ENCODE results near the gene WNT7A. TPM values are rescaled to one million over a fixed set of nuclear protein-coding genes. Genes with fewer than 3 reads are reported as not detected.

The WNT7A gene
- total and polyA plus RNA-seq, 8 donors: 0.35 TPM; not detected in 7

DNA sequence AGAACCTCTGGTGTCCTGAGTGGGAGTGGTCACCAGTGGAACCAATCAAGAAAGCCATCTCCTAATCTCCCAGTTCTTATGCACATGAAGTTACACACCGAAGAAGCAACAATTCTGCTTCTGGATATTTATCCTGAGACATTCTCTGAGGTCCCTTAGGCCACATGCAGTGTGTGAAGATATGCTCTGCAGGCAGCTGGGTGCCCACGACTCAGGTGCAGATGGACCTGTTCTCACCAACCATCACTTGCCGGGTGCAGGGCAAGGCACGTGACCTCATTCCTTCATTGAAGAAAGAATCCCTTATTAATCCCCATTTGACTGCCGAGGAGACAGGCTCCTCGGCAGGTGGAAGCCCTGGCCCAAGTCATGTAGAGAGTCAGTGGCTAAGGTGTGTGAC, 79.8 kb downstream of the WNT7A start:
- no peaks in the 10 kb centered on the region for H3K9me3 ChIP-seq
- WGBS, 5 donors: 69 to 85% (median 77%) methylated on average over 6 of the region's 6 CpGs
- TF ChIP-seq, protein P1, sequence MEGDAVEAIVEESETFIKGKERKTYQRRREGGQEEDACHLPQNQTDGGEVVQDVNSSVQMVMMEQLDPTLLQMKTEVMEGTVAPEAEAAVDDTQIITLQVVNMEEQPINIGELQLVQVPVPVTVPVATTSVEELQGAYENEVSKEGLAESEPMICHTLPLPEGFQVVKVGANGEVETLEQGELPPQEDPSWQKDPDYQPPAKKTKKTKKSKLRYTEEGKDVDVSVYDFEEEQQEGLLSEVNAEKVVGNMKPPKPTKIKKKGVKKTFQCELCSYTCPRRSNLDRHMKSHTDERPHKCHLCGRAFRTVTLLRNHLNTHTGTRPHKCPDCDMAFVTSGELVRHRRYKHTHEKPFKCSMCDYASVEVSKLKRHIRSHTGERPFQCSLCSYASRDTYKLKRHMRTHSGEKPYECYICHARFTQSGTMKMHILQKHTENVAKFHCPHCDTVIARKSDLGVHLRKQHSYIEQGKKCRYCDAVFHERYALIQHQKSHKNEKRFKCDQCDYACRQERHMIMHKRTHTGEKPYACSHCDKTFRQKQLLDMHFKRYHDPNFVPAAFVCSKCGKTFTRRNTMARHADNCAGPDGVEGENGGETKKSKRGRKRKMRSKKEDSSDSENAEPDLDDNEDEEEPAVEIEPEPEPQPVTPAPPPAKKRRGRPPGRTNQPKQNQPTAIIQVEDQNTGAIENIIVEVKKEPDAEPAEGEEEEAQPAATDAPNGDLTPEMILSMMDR (IDR thresholded peaks at IDR 0.05): no peak
- peaks cover 0 to 29% (median 7%) of the 10 kb centered on the region in 3 donors for H3K27me3 ChIP-seq
- no peaks in the 10 kb centered on the region for H3K36me3 ChIP-seq
- no peak overlapping the region for H3K4me3 ChIP-seq
- no peaks in the 10 kb centered on the region for H3K4me1 ChIP-seq
- peak in 1 of 2 donors; percentile 29 for DNase-seq
- intact Hi-C loops (cut with DNase I; ENCODE audit: low total_unique reads): no loop called here
- no peak overlapping the region for H3K27ac ChIP-seq

DNA sequence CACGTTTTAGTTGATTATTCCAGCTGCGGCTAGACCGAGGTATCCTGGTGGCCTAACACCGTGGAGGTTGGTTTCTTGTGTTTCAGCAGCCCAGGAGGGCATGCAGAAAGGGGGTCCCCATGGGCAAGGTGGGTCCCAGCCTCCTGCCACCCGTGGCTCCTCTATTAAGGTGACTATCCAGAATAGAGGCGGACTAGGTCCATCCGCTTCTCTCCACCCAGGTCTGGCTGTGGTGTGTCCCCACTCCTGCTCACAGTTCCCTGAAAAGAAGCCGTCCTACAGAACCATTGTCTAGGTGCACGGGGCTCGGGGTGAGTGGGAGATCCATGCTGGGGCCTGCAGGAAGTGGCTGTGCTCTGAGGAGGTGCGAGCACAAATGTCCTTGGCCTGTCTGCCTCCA, 81.5 kb downstream of the WNT7A start:
- Histone ChIP-seq H3K9me3 (no peaks in the 10 kb centered on the region), H3K36me3 (no peaks in the 10 kb centered on the region), H3K27me3 (peaks cover 0 to 46% (median 10%) of the 10 kb centered on the region in 3 donors), H3K4me3 (no peak overlapping the region), H3K4me1 (no peaks in the 10 kb centered on the region), H3K27ac (no peak overlapping the region)
- intact Hi-C loops (cut with DNase I; ENCODE audit: low total_unique reads): no loop called here
- TF ChIP-seq, protein P1 (IDR thresholded peaks at IDR 0.05): no peak
- TF ChIP-seq POLR2AphosphoS5 (IDR thresholded peaks at IDR 0.05): no peak
- TF ChIP-seq EP300 (IDR thresholded peaks at IDR 0.05): no peak
- no peak for TF ChIP-seq POLR2A (IDR thresholded peaks at IDR 0.05)
- WGBS, 5 donors: 79 to 86% (median 83%) methylated on average over 9 to 11 of the region's 11 CpGs
- no peak for DNase-seq

DNA sequence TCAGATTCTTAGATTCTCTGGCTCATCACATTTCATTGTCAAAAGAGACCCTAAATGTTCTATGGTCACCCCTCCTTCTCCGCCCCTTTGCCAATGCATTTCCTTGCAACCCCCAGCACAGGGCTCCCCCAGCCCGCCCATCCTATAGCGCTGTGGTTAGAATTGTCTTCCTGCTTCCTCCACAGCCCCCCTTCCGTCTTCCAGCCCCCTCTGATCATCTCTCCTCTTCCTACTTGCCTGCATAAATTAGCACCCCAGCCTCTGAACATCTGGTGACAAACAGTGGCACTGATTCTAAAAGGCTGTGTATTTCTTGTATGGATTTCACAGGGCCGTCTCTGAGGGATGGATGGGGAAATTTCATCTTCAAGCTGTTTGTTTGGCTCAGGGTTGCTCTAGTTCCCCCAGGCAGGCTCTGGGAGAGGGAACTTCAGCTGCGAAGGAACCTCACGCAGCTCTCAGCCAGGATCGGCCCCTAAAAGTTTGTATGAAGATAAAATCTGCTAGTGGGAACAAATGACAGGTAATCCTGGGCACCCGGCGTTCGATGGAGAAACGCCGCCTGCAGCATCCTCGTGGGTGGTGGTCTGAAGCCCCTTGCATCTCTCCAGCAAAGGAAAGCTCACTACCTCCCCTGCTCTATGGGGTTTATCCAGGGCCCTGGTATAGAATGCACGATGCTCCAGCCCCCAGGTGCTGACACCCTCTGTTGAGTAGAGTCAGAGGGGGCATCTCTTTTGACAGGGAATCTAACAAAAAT, 83.0 kb downstream of the WNT7A start:
- H3K27me3 ChIP-seq: peaks cover 0 to 61% (median 24%) of the 10 kb centered on the region in 3 donors
- H3K4me3 ChIP-seq: no peak overlapping the region
- no peaks in the 10 kb centered on the region for H3K36me3 ChIP-seq
- no peaks in the 10 kb centered on the region for H3K9me3 ChIP-seq
- intact Hi-C loops (cut with DNase I; ENCODE audit: low total_unique reads): no loop called here
- 51 to 69% (median 55%) methylated on average over 14 to 15 of the region's 15 CpGs for WGBS, 5 donors
- TF ChIP-seq POLR2AphosphoS5 (IDR thresholded peaks at IDR 0.05) (no peak), EP300 (IDR thresholded peaks at IDR 0.05) (no peak), POLR2A (IDR thresholded peaks at IDR 0.05) (no peak)
- TF ChIP-seq, protein P1 (IDR thresholded peaks at IDR 0.05): no peak
- no peak overlapping the region for H3K27ac ChIP-seq
- DNase-seq: no peak
- H3K4me1 ChIP-seq: no peaks in the 10 kb centered on the region

DNA sequence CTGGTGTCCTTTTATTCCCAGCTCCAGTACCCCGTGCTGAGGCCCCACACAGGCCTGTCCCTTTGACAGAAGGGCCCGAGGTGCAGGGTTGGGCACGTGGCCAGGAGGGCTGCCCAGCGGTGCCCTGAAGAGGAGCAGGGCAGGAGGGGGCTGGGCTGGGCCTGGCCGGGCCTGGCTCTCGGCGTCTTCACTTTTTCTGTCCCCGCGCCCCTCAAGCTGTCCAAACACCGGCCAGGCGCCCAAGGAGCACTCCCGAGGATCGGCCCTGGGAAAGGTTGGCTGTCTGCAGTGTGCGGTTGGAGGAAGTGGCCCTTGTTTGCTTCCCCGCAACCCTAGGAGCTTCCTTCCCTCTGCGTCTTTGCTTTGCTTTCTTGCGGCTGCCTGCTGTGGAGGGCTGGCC, 84.1 kb downstream of the WNT7A start:
- WGBS, 5 donors: 53 to 69% (median 65%) methylated on average over 11 to 17 of the region's 17 CpGs
- intact Hi-C loops (cut with DNase I; ENCODE audit: low total_unique reads): no loop called here
- Histone ChIP-seq H3K4me1 (no peaks in the 10 kb centered on the region), H3K27ac (no peak overlapping the region), H3K9me3 (no peaks in the 10 kb centered on the region), H3K4me3 (no peak overlapping the region), H3K36me3 (no peaks in the 10 kb centered on the region), H3K27me3 (peaks cover 0 to 72% (median 27%) of the 10 kb centered on the region in 3 donors)
- no peak for DNase-seq
- no peak for TF ChIP-seq POLR2AphosphoS5 (IDR thresholded peaks at IDR 0.05)
- TF ChIP-seq EP300 (IDR thresholded peaks at IDR 0.05): no peak
- TF ChIP-seq, protein P1 (IDR thresholded peaks at IDR 0.05): no peak
- no peak for TF ChIP-seq POLR2A (IDR thresholded peaks at IDR 0.05)

All from stomach (tissue), 9 donors.